ENCODE measurements around the gene SNAI3.

DNA sequence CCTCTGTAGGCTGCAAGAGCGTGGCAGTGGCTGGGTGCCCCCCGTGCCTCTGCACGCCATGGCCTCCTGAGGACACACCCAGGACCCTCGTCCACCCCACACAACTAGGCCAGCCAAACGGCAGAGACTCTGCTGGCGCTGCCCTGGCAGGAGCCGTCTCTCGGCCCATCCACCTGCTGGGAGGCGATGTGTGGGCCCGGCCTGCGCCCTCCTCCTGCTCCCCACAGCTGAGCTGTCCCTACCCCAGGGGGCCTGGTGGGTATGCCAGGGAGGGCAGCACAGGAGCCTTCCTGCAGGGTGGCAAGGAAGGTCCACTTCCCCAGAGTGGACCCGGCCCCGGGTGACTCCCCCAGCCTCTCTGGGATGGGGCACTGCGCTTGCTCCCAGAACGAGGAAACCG, 12.9 kb upstream of the SNAI3 start:
- TF ChIP-seq HOXA7 (CRISPR knock-in tag; IDR thresholded peaks at IDR 0.05; ENCODE audit: borderline replicate concordance) (no peak), ZXDB (tag by site-specific recombination; IDR thresholded peaks at IDR 0.05) (no peak)
